TTC549 (cell line): ENCODE results near the gene ARL6IP1.
"Not testable (repeated sequence)": the region's sequence is repeated elsewhere in the genome, so short reads cannot be mapped to it uniquely, and the experiment has no call there.

Source experiments
- FAIRE-seq: peaks from 2 replicates; lab custom pipeline; 2012; peaks lifted over from hg19 to GRCh38; lab: Jason Lieb, UNC

The ARL6IP1 gene

DNA sequence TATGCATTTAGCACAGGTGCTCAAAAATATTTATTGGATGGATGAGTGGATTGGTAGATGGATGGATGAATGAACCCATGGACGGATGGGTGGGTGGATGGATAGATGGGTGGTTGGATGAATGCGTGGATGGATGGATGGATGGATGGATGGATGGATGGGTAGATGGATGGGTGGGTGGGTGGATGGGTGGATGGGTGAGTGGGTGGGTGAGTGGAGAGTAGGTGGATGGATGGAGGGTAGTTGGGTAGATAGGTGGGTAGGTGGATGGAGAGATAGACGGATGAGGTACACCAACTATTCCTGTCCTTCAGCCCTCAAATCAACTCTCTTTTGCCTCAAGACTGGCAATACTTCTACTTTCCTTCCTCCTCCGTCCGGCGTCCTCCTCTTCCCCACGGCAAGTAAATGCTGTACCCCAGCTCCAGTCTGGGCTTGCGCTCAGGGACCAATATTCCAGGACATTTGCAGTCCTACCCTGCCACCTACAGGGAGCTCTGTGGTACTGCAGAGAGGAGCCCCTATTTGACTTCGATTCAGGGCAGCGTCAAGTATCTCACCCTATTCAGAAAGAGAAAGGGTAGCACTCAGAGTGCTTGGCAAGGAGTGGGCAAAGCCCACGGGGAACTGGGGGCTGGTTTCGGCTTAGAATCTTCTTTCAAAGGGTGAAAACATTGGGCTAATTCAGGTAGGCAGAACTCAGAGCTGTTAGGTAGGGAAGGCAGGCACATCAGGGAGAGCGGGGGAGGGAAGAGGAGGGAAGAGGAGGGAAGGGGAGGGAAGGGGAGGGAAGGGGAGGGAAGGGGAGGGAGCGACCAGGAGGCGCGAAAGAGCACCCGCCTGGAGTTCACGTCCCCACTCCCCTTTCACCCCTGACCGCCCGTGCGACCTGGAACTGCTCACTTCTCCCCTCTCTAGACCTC, 41.5 kb downstream of the ARL6IP1 start:
- not testable (repeated sequence) for FAIRE-seq

DNA sequence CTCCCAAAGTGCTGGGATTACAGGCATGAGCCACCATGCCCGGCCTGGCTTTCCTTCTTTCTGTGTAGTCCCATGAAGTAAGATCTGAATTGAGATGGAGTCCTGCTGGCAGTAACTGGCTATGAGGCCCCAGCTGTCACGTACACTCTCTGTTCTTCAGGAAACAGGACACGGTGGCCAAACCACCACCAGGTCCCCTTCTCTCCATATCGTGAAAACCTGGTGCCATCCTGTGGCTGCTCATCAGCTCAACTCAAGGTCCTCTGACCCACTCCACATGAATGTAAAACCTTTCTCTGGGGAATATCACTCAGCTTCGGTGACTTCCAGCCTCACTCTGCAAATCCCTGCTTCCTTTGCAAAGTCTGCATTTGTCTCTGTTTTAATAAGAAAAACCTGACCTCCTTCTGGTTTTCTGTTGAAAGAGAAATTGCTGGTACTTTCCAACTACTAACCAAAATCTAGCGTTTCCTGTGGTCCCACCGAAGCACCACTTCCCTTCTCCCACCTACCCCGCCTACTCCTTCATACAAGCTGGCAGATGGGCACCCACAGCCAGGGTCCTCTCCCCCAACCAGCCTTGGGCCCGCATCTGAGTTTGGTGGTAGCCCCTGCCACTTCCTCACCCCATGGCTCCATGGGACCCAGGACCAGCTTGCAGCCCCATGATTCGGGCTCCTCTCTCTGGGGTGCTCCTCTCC, 43.2 kb downstream of the ARL6IP1 start:
- FAIRE-seq = not testable (repeated sequence)

DNA sequence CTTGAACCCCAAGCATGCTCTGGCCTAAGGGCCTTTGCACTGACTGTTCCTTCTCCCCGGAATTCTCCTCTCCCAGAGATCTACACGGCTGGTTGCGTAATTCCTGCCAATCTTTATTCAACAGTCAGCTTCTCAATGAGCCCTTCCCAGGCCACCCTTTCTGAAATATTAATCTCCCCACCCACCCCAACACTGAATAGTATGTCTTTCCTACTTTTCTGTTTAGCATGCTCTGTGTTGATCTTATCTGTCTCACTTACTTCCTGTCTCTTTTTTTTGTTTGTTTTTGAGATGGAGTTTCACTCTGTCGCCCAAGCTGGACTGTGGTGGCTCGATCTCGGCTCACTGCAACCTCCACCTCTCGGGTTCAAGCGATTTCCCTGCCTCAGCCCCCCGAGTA, 44.7 kb downstream of the ARL6IP1 start:
- FAIRE-seq = not testable (repeated sequence)

DNA sequence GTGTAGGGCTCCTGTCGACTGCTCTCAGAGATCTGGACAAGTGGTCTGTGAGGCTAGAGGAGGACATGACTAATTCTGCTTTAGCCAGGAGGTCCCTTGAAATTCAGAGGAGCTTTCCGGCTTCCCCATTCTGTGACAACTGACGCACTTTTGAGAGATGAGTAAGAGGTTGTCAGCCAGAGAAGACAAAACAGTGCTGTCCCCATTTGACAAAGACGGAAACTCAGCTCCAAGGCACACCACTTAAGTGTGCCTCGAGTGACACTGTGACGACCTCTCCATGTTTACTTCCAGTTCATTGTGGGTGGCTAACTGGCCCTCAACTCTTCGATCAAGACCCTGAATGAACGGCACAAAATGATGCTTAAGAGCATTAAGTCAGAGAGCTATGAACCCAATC, 58.5 kb downstream of the ARL6IP1 start:
- FAIRE-seq = not testable (repeated sequence)
